Measurements from ENCODE around the gene ADAMTS15. TPM values are rescaled to one million over a fixed set of nuclear protein-coding genes. Genes with fewer than 3 reads are reported as not detected.

Gene ADAMTS15
- total and polyA plus RNA-seq, 7 donors = 0.46 to 8.9 (median 2.4) TPM

DNA sequence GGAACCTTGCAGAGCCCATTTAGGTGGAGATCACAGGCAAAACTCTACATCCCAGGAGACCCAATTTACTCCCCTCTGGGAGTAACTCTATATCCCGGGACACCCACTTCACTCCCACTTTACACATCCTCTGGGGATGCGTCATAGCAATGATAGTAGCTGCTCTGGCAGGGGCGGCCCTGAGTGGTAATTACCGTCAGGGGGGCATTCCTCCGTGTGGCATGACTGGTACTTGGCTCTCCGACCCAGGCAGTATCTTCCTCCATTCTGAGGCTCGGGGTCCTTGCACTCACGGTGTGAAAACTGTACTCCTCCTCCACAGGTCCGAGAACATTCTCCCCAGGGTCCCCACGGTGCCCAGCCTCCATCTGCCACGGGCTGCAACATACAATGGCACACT, 37.2 kb upstream of the ADAMTS15 start:
- Histone ChIP-seq H3K9me3 (no peaks in the 10 kb centered on the region), H3K27ac (no peak overlapping the region), H3K27me3 (no peaks in the 10 kb centered on the region), H3K4me3 (no peak overlapping the region), H3K36me3 (no peaks in the 10 kb centered on the region), H3K4me1 (peaks cover 0 to 57% (median 55%) of the 10 kb centered on the region in 4 donors)
- WGBS, 2 donors = 86% methylated on average over 11 of the region's 11 CpGs
- DNase-seq = no peak
- TF ChIP-seq POLR2AphosphoS5 (IDR thresholded peaks at IDR 0.05) (no peak), POLR2A (IDR thresholded peaks at IDR 0.05) (no peak), EP300 (IDR thresholded peaks at IDR 0.05) (no peak)
- TF ChIP-seq, protein P1, sequence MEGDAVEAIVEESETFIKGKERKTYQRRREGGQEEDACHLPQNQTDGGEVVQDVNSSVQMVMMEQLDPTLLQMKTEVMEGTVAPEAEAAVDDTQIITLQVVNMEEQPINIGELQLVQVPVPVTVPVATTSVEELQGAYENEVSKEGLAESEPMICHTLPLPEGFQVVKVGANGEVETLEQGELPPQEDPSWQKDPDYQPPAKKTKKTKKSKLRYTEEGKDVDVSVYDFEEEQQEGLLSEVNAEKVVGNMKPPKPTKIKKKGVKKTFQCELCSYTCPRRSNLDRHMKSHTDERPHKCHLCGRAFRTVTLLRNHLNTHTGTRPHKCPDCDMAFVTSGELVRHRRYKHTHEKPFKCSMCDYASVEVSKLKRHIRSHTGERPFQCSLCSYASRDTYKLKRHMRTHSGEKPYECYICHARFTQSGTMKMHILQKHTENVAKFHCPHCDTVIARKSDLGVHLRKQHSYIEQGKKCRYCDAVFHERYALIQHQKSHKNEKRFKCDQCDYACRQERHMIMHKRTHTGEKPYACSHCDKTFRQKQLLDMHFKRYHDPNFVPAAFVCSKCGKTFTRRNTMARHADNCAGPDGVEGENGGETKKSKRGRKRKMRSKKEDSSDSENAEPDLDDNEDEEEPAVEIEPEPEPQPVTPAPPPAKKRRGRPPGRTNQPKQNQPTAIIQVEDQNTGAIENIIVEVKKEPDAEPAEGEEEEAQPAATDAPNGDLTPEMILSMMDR (IDR thresholded peaks at IDR 0.05) = no peak
- intact Hi-C loops (cut with DNase I) = no loop called here

GRCh38 chr11:130413405-130414106, 34.9 kb upstream of the ADAMTS15 start:
- WGBS, 2 donors = 92% methylated on average over 16 of the region's 16 CpGs
- peak in 1 of 4 donors; percentile 30 for TF ChIP-seq POLR2AphosphoS5 (IDR thresholded peaks at IDR 0.05)
- TF ChIP-seq EP300 (IDR thresholded peaks at IDR 0.05) = no peak
- no peaks in the 10 kb centered on the region for H3K9me3 ChIP-seq
- no peaks in the 10 kb centered on the region for H3K27me3 ChIP-seq
- H3K4me3 ChIP-seq = no peak overlapping the region
- H3K36me3 ChIP-seq = peaks cover 0 to 5% (median 0%) of the 10 kb centered on the region in 4 donors
- intact Hi-C loops (cut with DNase I) = no loop called here
- no peak for DNase-seq
- H3K27ac ChIP-seq = peak overlapping the region; percentile 61 to 78 (median 70)
- H3K4me1 ChIP-seq = peaks cover 0 to 45% (median 40%) of the 10 kb centered on the region in 4 donors

- H3K9me3 ChIP-seq = no peaks in the 10 kb centered on the region
- no peak overlapping the region for H3K4me3 ChIP-seq
- no peaks in the 10 kb centered on the region for H3K27me3 ChIP-seq
- H3K4me1 ChIP-seq = peaks cover 0 to 45% (median 40%) of the 10 kb centered on the region in 4 donors
- WGBS, 2 donors = 74 to 84% methylated on average over 24 of the region's 24 CpGs
- peaks cover 0 to 5% (median 0%) of the 10 kb centered on the region in 4 donors for H3K36me3 ChIP-seq
- TF ChIP-seq POLR2AphosphoS5 (IDR thresholded peaks at IDR 0.05) = no peak
- no peak for TF ChIP-seq POLR2A (IDR thresholded peaks at IDR 0.05)
- TF ChIP-seq EP300 (IDR thresholded peaks at IDR 0.05) = no peak
- TF ChIP-seq, protein P1 (IDR thresholded peaks at IDR 0.05) = no peak
- DNase-seq = no peak
- H3K27ac ChIP-seq = peak overlapping the region; percentile 61 to 78 (median 70)
- intact Hi-C loops (cut with DNase I) = no loop called here
Observed at GRCh38 chr11:130414107-130415080, 34.1 kb upstream of the ADAMTS15 start.

DNA sequence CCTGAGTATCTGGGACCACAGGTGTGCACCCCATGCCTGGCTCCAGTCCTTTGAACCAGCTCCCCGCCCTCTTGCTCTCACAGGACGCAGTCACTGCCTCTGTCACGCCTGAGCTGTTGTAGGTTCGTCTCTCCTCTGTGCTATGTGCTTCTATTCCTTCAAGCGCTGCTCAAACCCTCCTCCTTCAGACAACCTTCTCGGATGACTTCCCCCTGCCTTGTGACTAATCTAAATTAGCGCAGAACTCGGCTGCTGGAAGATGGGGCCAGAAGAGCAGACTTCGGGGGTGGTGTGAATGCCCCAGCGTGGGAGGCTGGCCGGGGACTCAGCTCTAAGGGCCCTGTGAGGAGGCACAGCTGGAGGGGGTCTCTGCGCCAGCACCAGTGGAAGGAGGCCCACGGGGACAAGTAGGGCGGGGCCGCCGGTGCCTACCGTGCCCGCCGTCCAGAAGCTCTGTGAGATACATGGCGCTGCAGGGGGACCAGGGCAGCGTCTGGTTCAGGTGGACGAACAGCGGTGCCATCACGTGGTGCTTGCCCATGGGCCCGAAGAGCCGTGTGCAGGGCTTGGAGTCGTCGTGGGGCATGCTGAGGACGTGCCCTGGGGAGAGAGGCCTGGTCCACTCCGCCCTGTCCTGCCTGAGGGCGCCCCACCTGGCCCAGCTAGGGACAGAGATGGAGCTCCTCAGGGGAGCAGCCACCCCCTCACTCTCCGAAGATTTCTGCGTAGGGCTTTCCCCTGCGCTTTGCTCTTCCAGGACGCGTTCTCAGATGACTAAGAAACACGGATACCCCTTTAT, 32.5 kb upstream of the ADAMTS15 start:
- Histone ChIP-seq H3K27ac (no peak overlapping the region), H3K9me3 (no peaks in the 10 kb centered on the region), H3K4me3 (no peak overlapping the region), H3K36me3 (peaks cover 0 to 5% (median 0%) of the 10 kb centered on the region in 4 donors), H3K4me1 (peaks cover 0 to 54% (median 47%) of the 10 kb centered on the region in 4 donors), H3K27me3 (no peaks in the 10 kb centered on the region)
- DNase-seq = no peak
- 85 to 89% methylated on average over 37 of the region's 37 CpGs for WGBS, 2 donors
- intact Hi-C loops (cut with DNase I) = no loop called here
- TF ChIP-seq EP300 (IDR thresholded peaks at IDR 0.05) (no peak), POLR2AphosphoS5 (IDR thresholded peaks at IDR 0.05) (no peak), POLR2A (IDR thresholded peaks at IDR 0.05) (no peak)
- TF ChIP-seq, protein P1 (IDR thresholded peaks at IDR 0.05) = no peak

Data from sigmoid colon (tissue), 7 donors.